ENCODE data around the gene TTC24.
"Not testable (repeated sequence)": the region's sequence is repeated elsewhere in the genome, so short reads cannot be mapped to it uniquely, and the experiment has no call there.

The TTC24 gene

GRCh38 chr1:156584813-156585212 is 5.3 kb downstream of the TTC24 start:
- Histone ChIP-seq H3K4me1 (ENCODE audit: control insufficient read depth in 1 of 2, insufficient read depth in 2 of 2, low read length in 2 of 2) (no peaks in the 10 kb centered on the region), H3K9ac (ENCODE audit: low read depth in 1 of 2, low read length in 2 of 2) (no peak overlapping the region), H3K4me3 (ENCODE audit: low read depth in 1 of 2, low read length in 2 of 2) (no peak overlapping the region), H3K27ac (ENCODE audit: low read depth, low read length) (no peak overlapping the region), H3K36me3 (ENCODE audit: control insufficient read depth in 1 of 2, insufficient read depth in 2 of 2, low read length in 2 of 2) (no peaks in the 10 kb centered on the region), H3K9me3 (ENCODE audit: control insufficient read depth in 1 of 2, low read length in 2 of 2) (no peaks in the 10 kb centered on the region), H3K27me3 (ENCODE audit: control insufficient read depth in 1 of 2, insufficient read depth in 2 of 2, low read length in 2 of 2) (no peaks in the 10 kb centered on the region)

GRCh38 chr1:156586323-156586722 is 6.8 kb downstream of the TTC24 start:
- Histone ChIP-seq H3K27me3 (ENCODE audit: control insufficient read depth in 1 of 2, insufficient read depth in 2 of 2, low read length in 2 of 2) (no peaks in the 10 kb centered on the region), H3K9me3 (ENCODE audit: control insufficient read depth in 1 of 2, low read length in 2 of 2) (no peaks in the 10 kb centered on the region), H3K9ac (ENCODE audit: low read depth in 1 of 2, low read length in 2 of 2) (no peak overlapping the region), H3K4me1 (ENCODE audit: control insufficient read depth in 1 of 2, insufficient read depth in 2 of 2, low read length in 2 of 2) (peaks cover 7% of the 10 kb centered on the region in 2 donors), H3K36me3 (ENCODE audit: control insufficient read depth in 1 of 2, insufficient read depth in 2 of 2, low read length in 2 of 2) (no peaks in the 10 kb centered on the region), H3K4me3 (ENCODE audit: low read depth in 1 of 2, low read length in 2 of 2) (no peak overlapping the region), H3K27ac (ENCODE audit: low read depth, low read length) (no peak overlapping the region)

GRCh38 chr1:156586892-156587477 is 7.5 kb downstream of the TTC24 start:
- Histone ChIP-seq H3K9ac (ENCODE audit: low read depth in 1 of 2, low read length in 2 of 2) (no peak overlapping the region), H3K27ac (ENCODE audit: low read depth, low read length) (no peak overlapping the region), H3K27me3 (ENCODE audit: control insufficient read depth in 1 of 2, insufficient read depth in 2 of 2, low read length in 2 of 2) (no peaks in the 10 kb centered on the region), H3K4me1 (ENCODE audit: control insufficient read depth in 1 of 2, insufficient read depth in 2 of 2, low read length in 2 of 2) (peaks cover 8 to 10% of the 10 kb centered on the region in 2 donors), H3K36me3 (ENCODE audit: control insufficient read depth in 1 of 2, insufficient read depth in 2 of 2, low read length in 2 of 2) (no peaks in the 10 kb centered on the region), H3K9me3 (ENCODE audit: control insufficient read depth in 1 of 2, low read length in 2 of 2) (no peaks in the 10 kb centered on the region), H3K4me3 (ENCODE audit: low read depth in 1 of 2, low read length in 2 of 2) (no peak overlapping the region)

DNA sequence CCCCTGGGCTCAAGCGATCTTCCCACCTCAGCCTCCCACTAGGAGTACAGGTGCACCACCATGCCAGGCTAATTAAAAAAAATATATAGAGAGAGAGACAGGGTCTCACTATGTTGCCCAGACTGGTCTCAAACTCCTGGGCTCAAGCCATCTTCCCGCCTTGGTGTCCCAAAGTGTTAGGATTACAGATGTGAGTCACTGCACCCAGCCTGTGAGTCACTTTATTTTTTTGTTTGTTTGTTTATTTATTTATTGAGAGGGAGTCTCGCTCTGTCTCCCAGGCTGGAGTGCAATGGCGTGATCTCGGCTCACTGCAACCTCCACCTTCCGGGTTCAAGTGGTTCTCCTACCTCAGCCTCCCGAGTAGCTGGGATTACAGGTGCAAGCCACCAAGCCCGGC is 8.4 kb downstream of the TTC24 start:
- H3K9ac ChIP-seq (ENCODE audit: low read depth in 1 of 2, low read length in 2 of 2); H3K4me3 ChIP-seq (ENCODE audit: low read depth in 1 of 2, low read length in 2 of 2); H3K27me3 ChIP-seq (ENCODE audit: control insufficient read depth in 1 of 2, insufficient read depth in 2 of 2, low read length in 2 of 2); H3K36me3 ChIP-seq (ENCODE audit: control insufficient read depth in 1 of 2, insufficient read depth in 2 of 2, low read length in 2 of 2); H3K9me3 ChIP-seq (ENCODE audit: control insufficient read depth in 1 of 2, low read length in 2 of 2); H3K27ac ChIP-seq (ENCODE audit: low read depth, low read length): not testable (repeated sequence)
- peaks cover 14 to 16% of the 10 kb centered on the region in 2 donors for H3K4me1 ChIP-seq (ENCODE audit: control insufficient read depth in 1 of 2, insufficient read depth in 2 of 2, low read length in 2 of 2)

GRCh38 chr1:156589546-156589945 is 10.0 kb downstream of the TTC24 start:
- Histone ChIP-seq H3K9me3 (ENCODE audit: control insufficient read depth in 1 of 2, low read length in 2 of 2) (no peaks in the 10 kb centered on the region), H3K4me1 (ENCODE audit: control insufficient read depth in 1 of 2, insufficient read depth in 2 of 2, low read length in 2 of 2) (peaks cover 14 to 16% of the 10 kb centered on the region in 2 donors), H3K4me3 (ENCODE audit: low read depth in 1 of 2, low read length in 2 of 2) (no peak overlapping the region), H3K36me3 (ENCODE audit: control insufficient read depth in 1 of 2, insufficient read depth in 2 of 2, low read length in 2 of 2) (peaks cover 3 to 16% of the 10 kb centered on the region in 2 donors), H3K9ac (ENCODE audit: low read depth in 1 of 2, low read length in 2 of 2) (no peak overlapping the region), H3K27me3 (ENCODE audit: control insufficient read depth in 1 of 2, insufficient read depth in 2 of 2, low read length in 2 of 2) (no peaks in the 10 kb centered on the region), H3K27ac (ENCODE audit: low read depth, low read length) (no peak overlapping the region)

DNA sequence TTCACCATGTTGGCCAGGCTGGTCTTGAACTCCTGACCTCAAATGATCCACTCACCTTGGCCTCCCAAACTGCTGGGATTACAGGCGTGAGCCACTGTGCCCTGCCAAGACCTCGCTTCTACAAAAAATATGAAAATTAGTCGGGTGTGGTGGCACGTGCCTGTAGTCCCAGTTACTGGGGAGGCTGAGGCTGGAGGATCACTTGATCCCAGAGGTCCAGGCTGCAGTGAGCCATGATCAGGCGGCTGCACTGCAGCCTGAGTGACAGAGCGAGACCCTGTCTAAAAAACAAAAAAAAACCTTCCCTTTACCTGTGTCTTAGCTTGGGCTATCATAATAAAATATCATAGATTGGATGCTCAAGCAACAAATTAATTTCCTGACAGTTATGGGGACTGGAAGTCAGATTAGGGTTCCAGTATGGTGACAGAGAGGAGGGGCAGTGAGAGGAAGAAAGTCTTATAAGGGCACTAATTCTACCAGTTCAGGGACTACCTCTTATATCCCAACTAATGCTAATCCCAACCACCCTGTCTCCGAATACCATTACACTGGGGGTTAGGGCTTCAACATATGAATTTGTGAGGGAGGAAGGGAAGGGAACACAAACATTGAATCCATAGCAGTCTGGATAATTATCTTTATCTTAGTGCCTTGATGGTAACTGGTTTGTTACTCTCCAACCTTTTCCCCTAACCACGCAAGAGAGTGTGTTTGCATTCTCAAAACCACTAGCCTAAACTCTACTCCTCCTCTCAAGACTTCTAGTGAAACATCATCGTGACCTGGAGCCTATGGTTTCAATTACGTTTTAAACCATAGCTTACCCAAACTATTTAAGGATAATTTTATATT is 11.0 kb downstream of the TTC24 start:
- Histone ChIP-seq H3K9ac (ENCODE audit: low read depth in 1 of 2, low read length in 2 of 2) (peak overlapping the region; percentile 78 to 98), H3K27me3 (ENCODE audit: control insufficient read depth in 1 of 2, insufficient read depth in 2 of 2, low read length in 2 of 2) (no peaks in the 10 kb centered on the region), H3K36me3 (ENCODE audit: control insufficient read depth in 1 of 2, insufficient read depth in 2 of 2, low read length in 2 of 2) (peaks cover 8 to 26% of the 10 kb centered on the region in 2 donors), H3K4me3 (ENCODE audit: low read depth in 1 of 2, low read length in 2 of 2) (peak overlapping the region; percentile 75 to 95), H3K4me1 (ENCODE audit: control insufficient read depth in 1 of 2, insufficient read depth in 2 of 2, low read length in 2 of 2) (peaks cover 14 to 16% of the 10 kb centered on the region in 2 donors), H3K9me3 (ENCODE audit: control insufficient read depth in 1 of 2, low read length in 2 of 2) (no peaks in the 10 kb centered on the region), H3K27ac (ENCODE audit: low read depth, low read length) (peak overlapping the region; percentile 40)

DNA sequence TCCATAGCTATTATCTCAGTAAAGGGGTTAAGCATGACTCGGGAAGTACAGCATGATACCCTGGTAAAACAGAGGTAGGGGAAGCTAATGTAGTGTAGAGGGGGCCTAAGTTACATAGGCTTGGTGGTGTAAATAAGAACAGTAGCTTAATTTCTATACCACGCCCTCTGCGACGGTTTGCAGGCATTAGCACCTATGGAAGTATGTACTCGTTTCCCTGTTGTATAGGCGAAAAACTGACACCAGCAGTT is 11.6 kb downstream of the TTC24 start:
- Histone ChIP-seq H3K9me3 (ENCODE audit: control insufficient read depth in 1 of 2, low read length in 2 of 2) (no peaks in the 10 kb centered on the region), H3K4me3 (ENCODE audit: low read depth in 1 of 2, low read length in 2 of 2) (peak overlapping the region; percentile 75 to 95), H3K36me3 (ENCODE audit: control insufficient read depth in 1 of 2, insufficient read depth in 2 of 2, low read length in 2 of 2) (peaks cover 8 to 31% of the 10 kb centered on the region in 2 donors), H3K27ac (ENCODE audit: low read depth, low read length) (peak overlapping the region; percentile 40), H3K4me1 (ENCODE audit: control insufficient read depth in 1 of 2, insufficient read depth in 2 of 2, low read length in 2 of 2) (peaks cover 14 to 16% of the 10 kb centered on the region in 2 donors), H3K27me3 (ENCODE audit: control insufficient read depth in 1 of 2, insufficient read depth in 2 of 2, low read length in 2 of 2) (no peaks in the 10 kb centered on the region), H3K9ac (ENCODE audit: low read depth in 1 of 2, low read length in 2 of 2) (peak overlapping the region; percentile 78 to 98)

DNA sequence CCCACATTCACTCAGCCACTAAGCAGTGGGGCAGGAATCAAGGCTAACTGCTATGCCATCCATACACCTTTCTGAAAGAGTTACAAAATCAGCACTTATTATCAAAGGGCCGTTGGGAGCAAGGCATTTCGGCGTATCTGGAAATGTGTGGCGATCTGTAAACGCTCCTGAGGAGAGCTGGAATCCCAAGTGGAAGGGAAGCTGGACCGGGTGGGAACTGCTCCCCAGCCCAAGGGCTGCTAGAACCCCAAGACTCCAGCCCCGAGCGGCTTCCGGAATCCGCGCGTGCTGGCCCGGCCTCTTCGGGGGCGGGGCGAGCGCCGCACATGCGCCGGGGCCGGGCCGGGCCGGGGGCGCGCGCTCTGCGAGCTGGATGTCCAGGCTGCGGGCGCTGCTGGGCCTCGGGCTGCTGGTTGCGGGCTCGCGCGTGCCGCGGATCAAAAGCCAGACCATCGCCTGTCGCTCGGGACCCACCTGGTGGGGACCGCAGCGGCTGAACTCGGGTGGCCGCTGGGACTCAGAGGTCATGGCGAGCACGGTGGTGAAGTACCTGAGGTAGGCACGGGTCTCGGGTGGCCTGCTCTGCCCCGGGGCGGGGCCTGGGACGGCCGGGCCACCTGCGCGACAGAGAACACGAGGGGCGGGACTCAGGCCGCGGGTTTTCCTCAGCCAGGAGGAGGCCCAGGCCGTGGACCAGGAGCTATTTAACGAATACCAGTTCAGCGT is 12.1 kb downstream of the TTC24 start, which contains the start of gene NAXE:
Gene NAXE (plus strand): TSS at position 345 of the 726 bp plus-strand sequence. CDS start 29 bp downstream, at position 374.
- Histone ChIP-seq H3K4me1 (ENCODE audit: control insufficient read depth in 1 of 2, insufficient read depth in 2 of 2, low read length in 2 of 2) (peaks cover 14 to 16% of the 10 kb centered on the region in 2 donors), H3K9ac (ENCODE audit: low read depth in 1 of 2, low read length in 2 of 2) (peak within 1 kb of the TSS; percentile 78 to 98), H3K27ac (ENCODE audit: low read depth, low read length) (peak within 1 kb of the TSS; percentile 61), H3K4me3 (ENCODE audit: low read depth in 1 of 2, low read length in 2 of 2) (peak within 1 kb of the TSS; percentile 75 to 95), H3K27me3 (ENCODE audit: control insufficient read depth in 1 of 2, insufficient read depth in 2 of 2, low read length in 2 of 2) (no peaks in the 10 kb centered on the region), H3K36me3 (ENCODE audit: control insufficient read depth in 1 of 2, insufficient read depth in 2 of 2, low read length in 2 of 2) (peaks cover 8 to 36% of the 10 kb centered on the region in 2 donors), H3K9me3 (ENCODE audit: control insufficient read depth in 1 of 2, low read length in 2 of 2) (no peaks in the 10 kb centered on the region)

- Histone ChIP-seq H3K27ac (ENCODE audit: low read depth, low read length) (peak overlapping the region; percentile 61), H3K4me1 (ENCODE audit: control insufficient read depth in 1 of 2, insufficient read depth in 2 of 2, low read length in 2 of 2) (peaks cover 14 to 16% of the 10 kb centered on the region in 2 donors), H3K4me3 (ENCODE audit: low read depth in 1 of 2, low read length in 2 of 2) (peak overlapping the region; percentile 75 to 95), H3K9ac (ENCODE audit: low read depth in 1 of 2, low read length in 2 of 2) (peak overlapping the region; percentile 78 to 85), H3K27me3 (ENCODE audit: control insufficient read depth in 1 of 2, insufficient read depth in 2 of 2, low read length in 2 of 2) (no peaks in the 10 kb centered on the region), H3K9me3 (ENCODE audit: control insufficient read depth in 1 of 2, low read length in 2 of 2) (no peaks in the 10 kb centered on the region), H3K36me3 (ENCODE audit: control insufficient read depth in 1 of 2, insufficient read depth in 2 of 2, low read length in 2 of 2) (peaks cover 8 to 43% of the 10 kb centered on the region in 2 donors)
Observed at GRCh38 chr1:156592158-156592909, 12.8 kb downstream of the TTC24 start.
